Glutamatergic neuron (in vitro differentiated cells): ENCODE data around the gene RPTOR. TPM values are rescaled to one million over a fixed set of nuclear protein-coding genes. Genes with fewer than 3 reads are reported as not detected.
"Not testable (repeated sequence)": the region's sequence is repeated elsewhere in the genome, so short reads cannot be mapped to it uniquely, and the experiment has no call there.

Source experiments
- DNase-seq: peaks from one replicate; pipeline ENCODE4 v3.0.0; 2022
- H3K27ac Mint-ChIP-seq: one replicate; pipeline ENCODE4 v1.8.0; 2020; ENCODE audit warnings: mild to moderate bottlenecking, mixed read lengths, inconsistent platforms; ENCODE audit not compliant: unreplicated experiment
- H3K27me3 Mint-ChIP-seq: one replicate; pipeline ENCODE4 v1.8.0; 2020; ENCODE audit warnings: mild to moderate bottlenecking, moderate library complexity, mixed read lengths, inconsistent platforms; ENCODE audit not compliant: unreplicated experiment
- H3K36me3 Mint-ChIP-seq: one replicate; pipeline ENCODE4 v1.8.0; 2020; ENCODE audit warnings: mild to moderate bottlenecking, mixed read lengths, inconsistent platforms; ENCODE audit not compliant: unreplicated experiment
- H3K4me1 Mint-ChIP-seq: one replicate; pipeline ENCODE4 v1.8.0; 2020; ENCODE audit warnings: mild to moderate bottlenecking, low read depth, mixed read lengths, inconsistent platforms; ENCODE audit not compliant: unreplicated experiment
- H3K4me3 Mint-ChIP-seq: one replicate; pipeline ENCODE4 v1.8.0; 2020; ENCODE audit warnings: mild to moderate bottlenecking, mixed read lengths, inconsistent platforms; ENCODE audit not compliant: unreplicated experiment
- H3K9me3 Mint-ChIP-seq: one replicate; pipeline ENCODE4 v1.8.0; 2020; ENCODE audit warnings: mild to moderate bottlenecking, moderate library complexity, mixed read lengths, inconsistent platforms; ENCODE audit not compliant: unreplicated experiment
- total RNA-seq: library from RNA; stranded (reverse); fragmentation: NEBNext Ultra II Directional; extraction: Animal tissue kit (Norgen Biotek cat#: 25700); gene quantifications from one replicate; pipeline ENCODE4 v1.2.1, GENCODE V29; 2021; ENCODE audit not compliant: unreplicated experiment
- TF ChIP-seq, protein P1 (sequence below): fragments of 200-600 bp; sonication (generic); IDR thresholded peaks from one replicate; pipeline ENCODE4 v1.5.0; 2021; ENCODE audit not compliant: partially characterized antibody, unreplicated experiment

The RPTOR gene
- total RNA-seq, 1 donor from 2014 or later: 39.8 TPM

DNA sequence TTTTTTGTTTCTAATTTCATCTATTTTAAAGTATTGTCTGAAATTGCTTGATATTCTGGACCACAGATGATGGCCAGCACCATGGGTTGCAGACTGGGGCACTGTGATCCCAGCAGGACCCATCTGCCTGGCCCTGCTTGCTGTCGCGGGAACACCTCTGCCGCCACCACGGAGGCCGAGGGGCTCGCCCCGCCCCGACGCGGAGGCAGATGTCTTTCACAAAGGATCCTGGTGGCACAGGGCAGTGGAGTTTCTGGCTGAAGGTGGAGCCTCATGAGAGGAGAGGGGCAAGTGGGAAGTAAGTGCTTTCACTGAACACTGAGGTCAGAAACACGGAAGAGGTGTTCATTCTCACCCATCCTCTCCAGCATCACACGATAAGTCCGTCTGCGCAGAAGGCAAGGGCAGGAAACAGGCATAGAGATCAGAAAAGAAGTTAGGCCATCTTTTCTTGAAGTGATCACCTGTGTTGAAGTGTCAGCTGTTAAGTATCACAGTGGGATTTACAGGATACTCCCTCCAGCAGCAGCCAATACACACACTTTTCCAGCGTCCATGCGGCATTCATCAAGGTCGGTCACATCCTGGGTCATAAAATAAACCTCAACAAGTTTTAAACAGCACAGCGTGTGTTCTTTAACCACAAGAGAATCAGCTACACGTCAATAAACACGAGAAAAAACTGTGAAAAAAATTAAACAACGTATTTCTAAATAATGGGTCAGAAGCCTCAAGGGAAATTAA lies 194.5 kb downstream of the RPTOR start:
- no peak overlapping the region for H3K27ac Mint-ChIP-seq
- no peak overlapping the region for H3K4me3 Mint-ChIP-seq
- peaks cover 21% of the 10 kb centered on the region for H3K36me3 Mint-ChIP-seq

DNA sequence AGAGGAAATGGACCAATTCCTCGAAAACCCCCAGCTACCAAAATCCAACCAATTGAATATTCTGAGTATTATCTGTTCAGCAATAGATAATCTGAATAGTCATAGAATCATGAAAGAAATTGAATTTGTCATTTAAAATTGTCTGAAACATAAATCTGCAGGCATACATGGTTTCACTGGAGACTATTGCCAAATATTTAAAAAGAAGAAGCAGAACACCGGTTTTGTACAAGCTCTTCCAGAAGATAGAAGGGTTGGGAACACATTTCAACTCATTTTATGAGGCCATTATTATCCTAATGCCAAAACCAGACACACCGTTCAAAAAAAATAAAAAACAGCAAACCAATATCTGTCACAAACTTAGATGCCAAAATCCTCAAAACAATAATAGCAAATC lies 195.5 kb downstream of the RPTOR start:
- peaks cover 11% of the 10 kb centered on the region for H3K27me3 Mint-ChIP-seq
- no peak for DNase-seq
- H3K36me3 Mint-ChIP-seq: peaks cover 21% of the 10 kb centered on the region
- H3K9me3 Mint-ChIP-seq: peaks cover 17% of the 10 kb centered on the region
- H3K4me3 Mint-ChIP-seq: no peak overlapping the region
- H3K4me1 Mint-ChIP-seq: peaks cover under 1% of the 10 kb centered on the region
- no peak overlapping the region for H3K27ac Mint-ChIP-seq
- TF ChIP-seq, protein P1, sequence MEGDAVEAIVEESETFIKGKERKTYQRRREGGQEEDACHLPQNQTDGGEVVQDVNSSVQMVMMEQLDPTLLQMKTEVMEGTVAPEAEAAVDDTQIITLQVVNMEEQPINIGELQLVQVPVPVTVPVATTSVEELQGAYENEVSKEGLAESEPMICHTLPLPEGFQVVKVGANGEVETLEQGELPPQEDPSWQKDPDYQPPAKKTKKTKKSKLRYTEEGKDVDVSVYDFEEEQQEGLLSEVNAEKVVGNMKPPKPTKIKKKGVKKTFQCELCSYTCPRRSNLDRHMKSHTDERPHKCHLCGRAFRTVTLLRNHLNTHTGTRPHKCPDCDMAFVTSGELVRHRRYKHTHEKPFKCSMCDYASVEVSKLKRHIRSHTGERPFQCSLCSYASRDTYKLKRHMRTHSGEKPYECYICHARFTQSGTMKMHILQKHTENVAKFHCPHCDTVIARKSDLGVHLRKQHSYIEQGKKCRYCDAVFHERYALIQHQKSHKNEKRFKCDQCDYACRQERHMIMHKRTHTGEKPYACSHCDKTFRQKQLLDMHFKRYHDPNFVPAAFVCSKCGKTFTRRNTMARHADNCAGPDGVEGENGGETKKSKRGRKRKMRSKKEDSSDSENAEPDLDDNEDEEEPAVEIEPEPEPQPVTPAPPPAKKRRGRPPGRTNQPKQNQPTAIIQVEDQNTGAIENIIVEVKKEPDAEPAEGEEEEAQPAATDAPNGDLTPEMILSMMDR: no peak

More for the DNA sequence above, 194.5 kb downstream of the RPTOR start:
- Mint-ChIP-seq H3K27me3 (peaks cover 12% of the 10 kb centered on the region), H3K4me1 (peaks cover 6% of the 10 kb centered on the region), H3K9me3 (peaks cover 20% of the 10 kb centered on the region)
- TF ChIP-seq, protein P1: no peak
- DNase-seq: no peak

DNA sequence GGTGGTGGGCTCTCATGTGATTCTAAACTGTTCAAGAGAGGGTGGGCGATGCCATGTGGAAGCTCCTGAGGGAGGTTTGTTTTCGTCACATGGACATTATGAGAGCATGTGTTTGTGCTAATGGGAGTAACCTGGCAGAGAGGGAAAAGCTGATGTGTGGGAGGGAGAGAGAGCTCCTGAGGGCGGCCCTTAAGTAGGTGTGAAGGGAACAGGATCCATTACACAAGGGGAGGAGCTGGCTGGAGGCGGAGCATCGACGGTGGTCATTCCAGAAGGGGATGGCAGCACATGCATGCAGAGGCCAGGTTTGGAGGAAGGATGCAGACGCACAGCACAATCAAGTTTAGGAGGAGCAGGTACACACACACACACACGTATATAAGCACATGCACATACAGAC lies 197.5 kb downstream of the RPTOR start:
- TF ChIP-seq, protein P1: no peak
- no peak overlapping the region for H3K27ac Mint-ChIP-seq

DNA sequence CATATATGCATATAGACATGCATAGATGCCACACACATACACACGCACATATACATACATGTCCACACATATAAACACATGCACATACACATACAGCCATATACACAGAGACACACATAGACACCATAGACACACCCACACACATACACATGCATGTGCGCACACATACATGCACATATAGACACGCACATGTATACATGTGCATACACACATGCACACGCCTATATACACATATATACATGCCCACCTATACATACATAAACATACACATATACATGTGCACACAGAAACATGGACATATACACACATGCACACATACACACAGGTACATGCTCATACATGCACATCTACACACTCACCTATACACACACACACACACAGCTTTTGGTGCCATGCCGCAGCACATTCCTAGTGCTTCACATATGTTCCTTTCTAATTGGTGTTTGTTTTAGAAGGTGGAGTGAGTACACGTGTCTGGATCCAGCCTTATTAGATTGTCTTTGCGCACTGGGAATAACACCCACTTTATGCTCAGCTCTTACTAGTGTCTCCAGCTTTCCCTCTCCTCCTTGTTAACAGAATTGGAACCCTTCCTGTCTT lies 198.0 kb downstream of the RPTOR start:
- H3K4me3 Mint-ChIP-seq: no peak overlapping the region
- H3K9me3 Mint-ChIP-seq: peaks cover 20% of the 10 kb centered on the region
- H3K27ac Mint-ChIP-seq: no peak overlapping the region
- H3K27me3 Mint-ChIP-seq: peaks cover 13% of the 10 kb centered on the region
- H3K36me3 Mint-ChIP-seq: peaks cover 21% of the 10 kb centered on the region
- H3K4me1 Mint-ChIP-seq: no peaks in the 10 kb centered on the region
- TF ChIP-seq, protein P1: no peak
- no peak for DNase-seq

More for the DNA sequence above, 197.5 kb downstream of the RPTOR start:
- Mint-ChIP-seq H3K27me3 (peaks cover 12% of the 10 kb centered on the region), H3K36me3 (peaks cover 21% of the 10 kb centered on the region), H3K9me3 (peaks cover 17% of the 10 kb centered on the region), H3K4me1 (no peaks in the 10 kb centered on the region), H3K4me3 (no peak overlapping the region)
- DNase-seq: no peak

DNA sequence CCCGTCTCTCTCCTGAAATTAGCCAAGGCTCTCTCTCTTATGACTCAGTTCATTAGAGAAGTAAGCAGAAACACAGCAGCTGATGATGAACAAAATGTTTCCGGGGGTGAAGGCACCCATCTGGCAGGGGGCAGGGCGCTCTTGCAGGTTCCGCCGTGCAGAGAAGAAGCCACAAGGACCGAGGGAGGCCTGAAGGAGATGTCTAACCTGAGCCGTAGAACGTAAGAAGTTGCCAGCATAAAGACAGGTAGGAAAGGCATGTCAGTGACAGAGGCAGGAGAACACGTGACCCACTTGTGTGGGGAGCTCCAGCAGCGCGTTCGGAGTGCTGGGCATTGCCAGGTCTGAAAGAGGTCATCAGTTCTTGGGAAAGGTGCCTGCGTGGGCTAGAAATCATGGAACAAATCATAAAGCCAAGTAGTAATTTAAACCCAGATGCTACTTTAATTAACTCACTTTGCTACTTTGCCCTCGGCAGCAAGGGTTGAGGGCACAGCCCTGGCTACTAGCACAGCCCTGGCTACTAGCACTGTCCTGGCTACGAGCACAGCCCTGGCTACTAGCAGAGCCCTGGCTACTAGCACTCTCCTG lies 198.6 kb downstream of the RPTOR start:
- Mint-ChIP-seq H3K27ac (no peak overlapping the region), H3K4me3 (no peak overlapping the region), H3K36me3 (peaks cover 21% of the 10 kb centered on the region), H3K9me3 (peaks cover 20% of the 10 kb centered on the region), H3K4me1 (no peaks in the 10 kb centered on the region), H3K27me3 (peaks cover 14% of the 10 kb centered on the region)
- TF ChIP-seq, protein P1: no peak
- DNase-seq: no peak

DNA sequence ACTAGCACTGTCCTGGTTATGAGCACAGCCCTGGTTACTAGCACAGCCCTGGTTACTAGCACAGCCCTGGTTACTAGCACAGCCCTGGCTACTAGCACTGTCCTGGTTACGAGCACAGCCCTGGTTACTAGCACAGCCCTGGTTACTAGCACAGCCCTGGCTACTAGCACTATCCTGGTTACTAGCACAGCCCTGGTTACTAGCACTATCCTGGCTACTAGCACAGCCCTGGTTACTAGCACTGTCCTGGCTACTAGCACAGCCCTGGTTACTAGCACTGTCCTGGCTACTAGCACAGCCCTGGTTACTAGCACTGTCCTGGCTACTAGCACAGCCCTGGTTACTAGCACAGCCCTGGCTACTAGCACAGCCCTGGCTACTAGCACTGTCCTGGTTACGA lies 199.3 kb downstream of the RPTOR start:
- H3K27me3 Mint-ChIP-seq: peaks cover 14% of the 10 kb centered on the region
- H3K36me3 Mint-ChIP-seq: peaks cover 21% of the 10 kb centered on the region
- not testable (repeated sequence) for H3K4me1 Mint-ChIP-seq, H3K4me3 Mint-ChIP-seq, DNase-seq, H3K27ac Mint-ChIP-seq
- H3K9me3 Mint-ChIP-seq: peaks cover 20% of the 10 kb centered on the region

DNA sequence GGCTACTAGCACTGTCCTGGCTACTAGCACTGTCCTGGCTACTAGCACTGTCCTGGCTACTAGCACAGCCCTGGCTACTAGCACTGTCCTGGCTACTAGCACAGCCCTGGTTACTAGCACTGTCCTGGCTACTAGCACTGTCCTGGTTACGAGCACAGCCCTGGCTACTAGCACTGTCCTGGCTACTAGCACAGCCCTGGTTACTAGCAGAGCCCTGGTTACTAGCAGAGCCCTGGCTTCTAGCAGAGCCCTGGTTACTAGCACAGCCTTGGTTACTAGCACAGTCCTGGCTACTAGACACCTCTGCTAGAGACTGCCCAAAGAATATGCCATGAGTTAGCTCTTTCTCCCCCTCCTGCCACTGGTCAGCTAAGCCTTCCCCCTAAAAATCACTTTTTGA lies 200.1 kb downstream of the RPTOR start:
- H3K36me3 Mint-ChIP-seq: peaks cover 21% of the 10 kb centered on the region
- H3K4me1 Mint-ChIP-seq, DNase-seq, H3K27ac Mint-ChIP-seq, H3K4me3 Mint-ChIP-seq: not testable (repeated sequence)
- H3K9me3 Mint-ChIP-seq: peaks cover 17% of the 10 kb centered on the region
- H3K27me3 Mint-ChIP-seq: peaks cover 14% of the 10 kb centered on the region
